Measurements from ENCODE around the gene CCSER1.

- TF ChIP-seq CTCF (conservative IDR thresholded peaks at IDR 0.05; ENCODE audit: low read depth in 2 of 2) (no peak), POLR2AphosphoS5 (IDR thresholded peaks at IDR 0.05; ENCODE audit: low read depth) (no peak), ETS1 (IDR thresholded peaks at IDR 0.05) (no peak), EZH2phosphoT487 (IDR thresholded peaks at IDR 0.05; ENCODE audit: unreplicated experiment) (no peak), EZH2 (IDR thresholded peaks at IDR 0.05; ENCODE audit: low read depth, unreplicated experiment) (no peak), STAT1 (IDR thresholded peaks at IDR 0.05; ENCODE audit: unreplicated experiment) (no peak)
These were observed 888.7 kb downstream of the CCSER1 start for GRCh38 chr4:91015861-91016260.
